ENCODE results near the gene CERCAM. TPM values are rescaled to one million over a fixed set of nuclear protein-coding genes. Genes with fewer than 3 reads are reported as not detected.

CERCAM gene
- total and polyA plus RNA-seq, 2 of the 13 experiments (the other 11 are each of a cell fraction or from before 2014, with no cell fraction given): 9.0 to 17.1 TPM

DNA sequence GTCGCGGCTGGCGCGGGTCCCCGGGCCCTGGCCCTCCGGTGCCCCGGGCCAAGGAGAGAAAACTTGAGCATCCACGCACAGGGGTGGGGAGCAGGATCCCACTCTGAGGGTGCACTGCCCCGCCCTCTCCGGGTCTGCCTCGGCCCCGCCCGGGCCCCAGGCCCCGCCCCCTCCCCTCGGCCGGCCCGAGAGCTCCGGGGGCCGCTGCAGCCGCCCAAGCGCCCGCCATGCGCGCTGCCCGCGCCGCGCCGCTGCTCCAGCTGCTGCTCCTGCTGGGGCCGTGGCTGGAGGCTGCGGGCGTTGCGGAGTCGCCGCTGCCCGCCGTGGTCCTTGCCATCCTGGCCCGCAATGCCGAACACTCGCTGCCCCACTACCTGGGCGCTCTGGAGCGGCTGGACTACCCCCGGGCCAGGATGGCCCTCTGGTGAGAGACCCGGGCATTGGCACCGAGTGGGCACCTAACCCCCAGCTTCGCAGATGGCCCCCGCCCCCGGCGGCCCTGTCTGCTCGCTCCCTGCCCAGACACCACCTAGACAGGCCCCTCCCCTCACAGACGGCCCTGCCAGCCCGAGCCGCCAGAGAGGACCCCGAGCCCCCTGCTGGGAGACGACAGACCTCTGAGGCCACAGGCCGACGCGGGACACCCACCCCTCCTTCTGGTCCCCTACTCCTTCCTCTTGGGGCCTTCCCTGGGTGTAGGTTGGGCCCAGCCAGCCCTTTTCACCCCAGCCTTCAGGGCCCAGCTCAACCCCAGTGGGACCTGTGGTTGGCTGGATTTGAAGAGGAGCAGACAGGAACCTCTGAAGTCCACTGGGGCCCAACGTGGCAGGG lies at the start of gene CERCAM (continued):
- TF ChIP-seq ETV6 (CRISPR knock-in tag; conservative IDR thresholded peaks at IDR 0.05) (no peak), FLYWCH1 (CRISPR knock-in tag; IDR thresholded peaks at IDR 0.05) (no peak), PITX1 (CRISPR knock-in tag; IDR thresholded peaks at IDR 0.05) (0 out of 2 replicates have a peak, but pooled peaks have one; percentile 51), THYN1 (CRISPR knock-in tag; IDR thresholded peaks at IDR 0.05; ENCODE audit: borderline replicate concordance, low read depth) (no peak), GFI1 (CRISPR knock-in tag; IDR thresholded peaks at IDR 0.05; ENCODE audit: borderline replicate concordance) (0 out of 2 replicates have a peak, but pooled peaks have one; percentile 4), ZNF850 (CRISPR knock-in tag; conservative IDR thresholded peaks at IDR 0.05) (no peak), NCOA5 (CRISPR knock-in tag; IDR thresholded peaks at IDR 0.05) (no peak), MIXL1 (CRISPR knock-in tag; IDR thresholded peaks at IDR 0.05) (no peak), KLF13 (CRISPR knock-in tag; IDR thresholded peaks at IDR 0.05) (no peak), TAF1 (CRISPR knock-in tag; IDR thresholded peaks at IDR 0.05) (no peak; the same call in 1 of the 2 replicates), U2AF2 (IDR thresholded peaks at IDR 0.05; ENCODE audit: low read depth, low read length) (no peak), ZNF367 (CRISPR knock-in tag; IDR thresholded peaks at IDR 0.05; ENCODE audit: borderline replicate concordance) (no peak), ZSCAN9 (CRISPR knock-in tag; IDR thresholded peaks at IDR 0.05; ENCODE audit: borderline replicate concordance) (no peak), JDP2 (CRISPR knock-in tag; IDR thresholded peaks at IDR 0.05; ENCODE audit: borderline replicate concordance) (no peak), SMAD9 (CRISPR knock-in tag; IDR thresholded peaks at IDR 0.05) (no peak), ZNF781 (CRISPR knock-in tag; IDR thresholded peaks at IDR 0.05; ENCODE audit: borderline replicate concordance, not compliant biosample characterization) (no peak), ZNF468 (CRISPR knock-in tag; IDR thresholded peaks at IDR 0.05) (no peak), ZNF563 (CRISPR knock-in tag; IDR thresholded peaks at IDR 0.05) (no peak), KDM1A (CRISPR knock-in tag; IDR thresholded peaks at IDR 0.05) (no peak), GTF3A (CRISPR knock-in tag; conservative IDR thresholded peaks at IDR 0.05) (no peak), CBX5 (CRISPR knock-in tag; IDR thresholded peaks at IDR 0.05; ENCODE audit: borderline replicate concordance) (0 out of 2 replicates have a peak, but pooled peaks have one; percentile 6), PHF5A (CRISPR knock-in tag; IDR thresholded peaks at IDR 0.05; ENCODE audit: low read depth, unreplicated experiment) (no peak), CBX1 (IDR thresholded peaks at IDR 0.05; ENCODE audit: low read depth) (no peak), PHF21A (CRISPR knock-in tag; IDR thresholded peaks at IDR 0.05) (no peak), ZNF556 (CRISPR knock-in tag; IDR thresholded peaks at IDR 0.05; ENCODE audit: borderline replicate concordance) (no peak)
- TF ChIP-seq, protein P1, sequence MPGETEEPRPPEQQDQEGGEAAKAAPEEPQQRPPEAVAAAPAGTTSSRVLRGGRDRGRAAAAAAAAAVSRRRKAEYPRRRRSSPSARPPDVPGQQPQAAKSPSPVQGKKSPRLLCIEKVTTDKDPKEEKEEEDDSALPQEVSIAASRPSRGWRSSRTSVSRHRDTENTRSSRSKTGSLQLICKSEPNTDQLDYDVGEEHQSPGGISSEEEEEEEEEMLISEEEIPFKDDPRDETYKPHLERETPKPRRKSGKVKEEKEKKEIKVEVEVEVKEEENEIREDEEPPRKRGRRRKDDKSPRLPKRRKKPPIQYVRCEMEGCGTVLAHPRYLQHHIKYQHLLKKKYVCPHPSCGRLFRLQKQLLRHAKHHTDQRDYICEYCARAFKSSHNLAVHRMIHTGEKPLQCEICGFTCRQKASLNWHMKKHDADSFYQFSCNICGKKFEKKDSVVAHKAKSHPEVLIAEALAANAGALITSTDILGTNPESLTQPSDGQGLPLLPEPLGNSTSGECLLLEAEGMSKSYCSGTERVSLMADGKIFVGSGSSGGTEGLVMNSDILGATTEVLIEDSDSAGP (CRISPR knock-in tag; IDR thresholded peaks at IDR 0.05; ENCODE audit: borderline replicate concordance): no peak; the same call in 1 of the 2 replicates
- TF ChIP-seq, protein P2, sequence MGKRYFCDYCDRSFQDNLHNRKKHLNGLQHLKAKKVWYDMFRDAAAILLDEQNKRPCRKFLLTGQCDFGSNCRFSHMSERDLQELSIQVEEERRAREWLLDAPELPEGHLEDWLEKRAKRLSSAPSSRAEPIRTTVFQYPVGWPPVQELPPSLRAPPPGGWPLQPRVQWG (CRISPR knock-in tag; IDR thresholded peaks at IDR 0.05; ENCODE audit: borderline replicate concordance, low read depth): no peak
- TF ChIP-seq, protein P3, sequence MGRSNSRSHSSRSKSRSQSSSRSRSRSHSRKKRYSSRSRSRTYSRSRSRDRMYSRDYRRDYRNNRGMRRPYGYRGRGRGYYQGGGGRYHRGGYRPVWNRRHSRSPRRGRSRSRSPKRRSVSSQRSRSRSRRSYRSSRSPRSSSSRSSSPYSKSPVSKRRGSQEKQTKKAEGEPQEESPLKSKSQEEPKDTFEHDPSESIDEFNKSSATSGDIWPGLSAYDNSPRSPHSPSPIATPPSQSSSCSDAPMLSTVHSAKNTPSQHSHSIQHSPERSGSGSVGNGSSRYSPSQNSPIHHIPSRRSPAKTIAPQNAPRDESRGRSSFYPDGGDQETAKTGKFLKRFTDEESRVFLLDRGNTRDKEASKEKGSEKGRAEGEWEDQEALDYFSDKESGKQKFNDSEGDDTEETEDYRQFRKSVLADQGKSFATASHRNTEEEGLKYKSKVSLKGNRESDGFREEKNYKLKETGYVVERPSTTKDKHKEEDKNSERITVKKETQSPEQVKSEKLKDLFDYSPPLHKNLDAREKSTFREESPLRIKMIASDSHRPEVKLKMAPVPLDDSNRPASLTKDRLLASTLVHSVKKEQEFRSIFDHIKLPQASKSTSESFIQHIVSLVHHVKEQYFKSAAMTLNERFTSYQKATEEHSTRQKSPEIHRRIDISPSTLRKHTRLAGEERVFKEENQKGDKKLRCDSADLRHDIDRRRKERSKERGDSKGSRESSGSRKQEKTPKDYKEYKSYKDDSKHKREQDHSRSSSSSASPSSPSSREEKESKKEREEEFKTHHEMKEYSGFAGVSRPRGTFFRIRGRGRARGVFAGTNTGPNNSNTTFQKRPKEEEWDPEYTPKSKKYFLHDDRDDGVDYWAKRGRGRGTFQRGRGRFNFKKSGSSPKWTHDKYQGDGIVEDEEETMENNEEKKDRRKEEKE (IDR thresholded peaks at IDR 0.05): no peak

Measured in HepG2 (cell line).